ENCODE results near the gene SOWAHD.

SOWAHD gene, protein sequence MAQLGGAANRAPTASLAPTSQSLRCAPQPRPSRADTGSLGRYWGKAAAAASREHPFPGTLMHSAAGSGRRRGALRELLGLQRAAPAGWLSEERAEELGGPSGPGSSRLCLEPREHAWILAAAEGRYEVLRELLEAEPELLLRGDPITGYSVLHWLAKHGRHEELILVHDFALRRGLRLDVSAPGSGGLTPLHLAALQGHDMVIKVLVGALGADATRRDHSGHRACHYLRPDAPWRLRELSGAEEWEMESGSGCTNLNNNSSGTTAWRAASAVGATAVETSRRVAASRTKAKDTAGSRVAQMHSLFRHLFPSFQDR

DNA sequence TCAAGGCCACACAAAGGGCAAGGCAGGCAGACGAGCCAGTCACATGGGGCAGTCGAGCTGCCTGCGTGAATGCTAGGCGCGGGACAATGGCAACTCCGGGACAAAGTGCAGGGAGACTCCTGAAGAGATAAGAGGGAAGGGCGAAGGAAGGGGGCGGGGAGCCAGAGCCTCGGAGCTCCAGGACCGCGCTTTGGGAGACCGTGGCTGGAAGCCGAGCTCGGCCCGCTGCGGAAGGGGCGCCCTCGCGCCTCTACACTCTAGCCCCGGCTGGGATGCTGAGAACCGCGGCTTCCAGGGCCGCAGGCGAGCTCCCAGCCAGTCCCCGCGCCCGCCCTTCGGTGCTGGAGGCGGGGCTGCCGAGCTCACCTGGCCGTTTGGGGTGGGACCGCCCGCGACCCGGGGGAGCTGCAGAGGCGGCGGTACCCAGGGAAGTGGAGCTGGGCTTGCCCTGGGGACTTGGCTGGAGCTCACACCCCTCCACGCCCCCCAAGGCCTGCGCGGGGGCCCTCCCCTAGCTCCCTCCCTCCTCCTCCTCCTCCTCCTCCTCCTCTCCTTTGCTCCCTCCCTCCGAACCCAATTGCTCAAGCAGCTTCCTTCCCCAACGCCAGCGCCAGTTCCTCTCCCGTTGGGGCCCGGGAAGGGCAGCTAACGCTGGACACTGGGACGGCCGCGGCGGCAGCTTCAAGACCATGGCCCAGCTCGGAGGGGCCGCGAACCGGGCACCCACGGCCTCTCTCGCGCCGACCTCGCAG is at the start of gene SOWAHD:
SOWAHD (plus strand) TSS at position 610 of the 752 bp plus-strand sequence; CDS start at position 690, 80 bp downstream.
- POLR2A ChIA-PET, result interaction anchor here (1.7 kb wide), 1 partner anchor 33 kb away, joined by 10 read pairs; the partner anchor contains the start of gene RPL39
- TF ChIP-seq, protein P1, sequence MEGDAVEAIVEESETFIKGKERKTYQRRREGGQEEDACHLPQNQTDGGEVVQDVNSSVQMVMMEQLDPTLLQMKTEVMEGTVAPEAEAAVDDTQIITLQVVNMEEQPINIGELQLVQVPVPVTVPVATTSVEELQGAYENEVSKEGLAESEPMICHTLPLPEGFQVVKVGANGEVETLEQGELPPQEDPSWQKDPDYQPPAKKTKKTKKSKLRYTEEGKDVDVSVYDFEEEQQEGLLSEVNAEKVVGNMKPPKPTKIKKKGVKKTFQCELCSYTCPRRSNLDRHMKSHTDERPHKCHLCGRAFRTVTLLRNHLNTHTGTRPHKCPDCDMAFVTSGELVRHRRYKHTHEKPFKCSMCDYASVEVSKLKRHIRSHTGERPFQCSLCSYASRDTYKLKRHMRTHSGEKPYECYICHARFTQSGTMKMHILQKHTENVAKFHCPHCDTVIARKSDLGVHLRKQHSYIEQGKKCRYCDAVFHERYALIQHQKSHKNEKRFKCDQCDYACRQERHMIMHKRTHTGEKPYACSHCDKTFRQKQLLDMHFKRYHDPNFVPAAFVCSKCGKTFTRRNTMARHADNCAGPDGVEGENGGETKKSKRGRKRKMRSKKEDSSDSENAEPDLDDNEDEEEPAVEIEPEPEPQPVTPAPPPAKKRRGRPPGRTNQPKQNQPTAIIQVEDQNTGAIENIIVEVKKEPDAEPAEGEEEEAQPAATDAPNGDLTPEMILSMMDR (IDR thresholded peaks at IDR 0.05; ENCODE audit: insufficient read depth, low read length, missing control alignments), result no peak
- H3K4me3 ChIP-seq (ENCODE audit: low read depth, low read length), result peak within 1 kb of the TSS; percentile 54
- CTCF ChIA-PET, result interaction anchor here (0.8 to 2.9 kb wide), 7 partner anchors 14 to 276 kb away, joined by 3 to 9 read pairs (median 4); no protein-coding TSS in a partner anchor
- DNase-seq (ENCODE audit: low read depth, low spot score), result no peak

DNA sequence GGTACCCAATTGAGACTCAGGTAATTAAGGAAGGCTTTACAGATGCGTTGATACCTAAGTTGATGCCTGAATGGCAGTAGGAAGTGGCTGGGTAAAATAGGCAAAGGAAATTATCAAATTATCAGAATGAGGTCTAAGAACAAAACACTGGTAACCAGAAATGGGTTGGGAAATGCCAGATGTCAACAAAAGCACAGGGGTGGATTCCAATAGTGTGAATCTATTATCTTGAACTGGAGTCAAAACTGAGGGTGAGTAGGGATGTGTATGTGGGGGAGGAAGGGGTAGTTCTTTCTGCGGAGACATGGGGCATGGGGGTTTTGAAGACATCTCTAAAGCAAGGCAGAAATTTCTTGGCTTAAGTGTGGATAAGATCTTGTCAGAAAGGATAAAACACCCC is 49.5 kb upstream of the SOWAHD start:
- CTCF ChIA-PET, result interaction anchor here (2.0 to 2.3 kb wide), 2 partner anchors 10 to 21 kb away, joined by 10 to 12 read pairs; no protein-coding TSS in a partner anchor
- TF ChIP-seq, protein P1 (IDR thresholded peaks at IDR 0.05; ENCODE audit: insufficient read depth, low read length, missing control alignments), result no peak
- no peak for DNase-seq (ENCODE audit: low read depth, low spot score)
- POLR2A ChIA-PET, result no interaction called here
- no peak overlapping the region for H3K4me3 ChIP-seq (ENCODE audit: low read depth, low read length)

DNA sequence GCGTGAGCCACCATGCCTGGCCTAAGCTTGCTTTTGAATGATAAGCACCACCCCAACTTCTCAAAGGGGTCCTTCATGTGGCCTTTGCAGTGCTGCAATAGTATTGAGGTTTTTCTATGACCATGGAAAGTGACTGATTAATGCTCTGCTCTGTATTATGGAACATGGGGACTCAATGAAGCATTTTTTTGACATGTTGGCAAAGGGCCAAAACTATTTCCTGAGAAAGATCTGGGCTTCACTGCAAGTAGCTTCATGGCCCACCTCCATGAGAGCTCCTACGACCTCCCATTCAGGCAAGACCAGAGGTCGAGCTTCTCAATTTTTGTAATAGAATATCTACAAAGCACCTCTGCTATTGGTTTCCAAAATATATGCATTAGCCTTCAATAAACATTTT is 48.8 kb upstream of the SOWAHD start:
- TF ChIP-seq, protein P1 (IDR thresholded peaks at IDR 0.05; ENCODE audit: insufficient read depth, low read length, missing control alignments), result no peak
- no peak overlapping the region for H3K4me3 ChIP-seq (ENCODE audit: low read depth, low read length)
- POLR2A ChIA-PET, result no interaction called here
- DNase-seq (ENCODE audit: low read depth, low spot score), result no peak
- CTCF ChIA-PET, result interaction anchor here (2.0 to 2.3 kb wide), 2 partner anchors 10 to 20 kb away, joined by 10 to 12 read pairs; no protein-coding TSS in a partner anchor

DNA sequence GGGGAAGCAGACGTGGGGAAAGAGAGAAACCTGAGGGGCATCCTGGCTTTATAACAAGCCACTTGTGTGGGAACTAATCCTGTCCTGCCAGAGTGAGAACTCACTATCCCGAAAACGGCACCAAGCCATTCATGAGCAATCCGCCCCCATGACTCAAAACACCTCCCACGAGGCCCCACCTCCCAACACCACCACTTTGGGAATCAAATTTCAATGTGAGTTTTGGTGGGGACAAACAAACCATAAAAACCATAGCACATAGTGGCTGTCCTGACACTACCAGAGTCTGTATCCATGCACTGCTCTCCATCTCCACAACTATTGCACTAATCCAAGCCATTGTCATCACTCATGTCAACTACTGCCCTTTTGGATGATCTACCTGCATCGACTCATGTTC is 36.9 kb upstream of the SOWAHD start:
- no peak overlapping the region for H3K4me3 ChIP-seq (ENCODE audit: low read depth, low read length)
- CTCF ChIA-PET, result no interaction called here
- DNase-seq (ENCODE audit: low read depth, low spot score), result no peak
- POLR2A ChIA-PET, result no interaction called here
- TF ChIP-seq, protein P1 (IDR thresholded peaks at IDR 0.05; ENCODE audit: insufficient read depth, low read length, missing control alignments), result no peak

DNA sequence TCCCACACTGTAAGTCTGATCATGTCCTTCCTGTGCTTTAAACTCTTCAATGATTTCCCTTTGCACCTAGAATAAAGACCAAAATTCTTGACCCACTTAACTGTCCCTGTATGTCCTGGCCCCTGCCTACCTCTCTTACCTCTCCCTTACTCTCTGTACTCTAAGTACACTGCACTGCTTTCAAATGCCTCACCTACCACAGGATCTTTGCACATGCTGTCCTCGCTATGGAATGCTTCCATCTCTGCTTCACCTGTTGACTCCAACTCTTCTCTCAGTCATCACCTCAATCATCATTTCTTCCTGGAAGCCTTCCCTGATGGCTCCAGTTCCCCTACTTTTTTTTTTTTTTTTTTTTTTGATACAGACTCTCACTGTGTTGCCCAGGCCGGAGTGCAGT is 36.5 kb upstream of the SOWAHD start:
- TF ChIP-seq, protein P1 (IDR thresholded peaks at IDR 0.05; ENCODE audit: insufficient read depth, low read length, missing control alignments), result no peak
- H3K4me3 ChIP-seq (ENCODE audit: low read depth, low read length), result no peak overlapping the region
- CTCF ChIA-PET, result no interaction called here
- POLR2A ChIA-PET, result no interaction called here
- DNase-seq (ENCODE audit: low read depth, low spot score), result no peak
